A549 (cell line): ENCODE data around the gene BANK1.

Experiments
- CTCF ChIP-seq: fragments of >200 bp; sonication (Bioruptor Twin); formaldehyde crosslinking; IDR thresholded peaks from 3 replicates; pipeline ENCODE4 v1.5.1; 2016
- POLR2A ChIP-seq: IDR thresholded peaks from 2 replicates; pipeline ENCODE4 v1.6.1; 2012; ENCODE audit warnings: mild to moderate bottlenecking, low read length

DNA sequence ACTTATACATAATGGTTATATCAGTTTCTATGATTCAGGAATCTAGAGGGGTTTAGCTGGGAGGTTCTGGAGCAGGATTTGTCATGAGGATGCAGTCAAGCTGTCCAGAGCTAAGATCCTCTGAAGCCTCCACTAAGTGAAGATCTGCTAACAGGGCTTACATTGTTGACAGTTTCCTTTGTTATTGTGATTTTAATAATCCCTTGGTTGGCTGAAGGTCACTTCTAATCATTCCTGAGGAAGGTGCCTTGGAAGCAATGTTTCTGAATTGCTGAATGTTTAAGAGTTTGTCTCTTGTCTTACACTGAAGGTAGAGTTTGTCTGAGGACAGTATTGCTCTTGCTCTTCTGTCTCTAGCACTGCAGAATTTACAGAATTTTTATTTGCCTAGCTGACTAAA is 41.3 kb downstream of the BANK1 start:
- no peak for TF ChIP-seq POLR2A
- no peak for TF ChIP-seq CTCF
